Testis (tissue), 3 donors: ENCODE results near the gene VWA5B1. TPM values are rescaled to one million over a fixed set of nuclear protein-coding genes. Genes with fewer than 3 reads are reported as not detected.

Source experiments
- DNase-seq: peaks from one replicate; pipeline ENCODE4 v3.0.0-alpha.2; 2019
- H3K27ac ChIP-seq, 2 donors: fragments of 200-600 bp; sonication (generic); one replicate each; pipeline ENCODE4 v1.5.1; 2019
- H3K27me3 ChIP-seq: fragments of 200-600 bp; sonication (generic); one replicate; pipeline ENCODE4 v1.5.1; 2019
- H3K36me3 ChIP-seq: fragments of 200-600 bp; sonication (generic); one replicate; pipeline ENCODE4 v1.5.1; 2017; ENCODE audit warnings: low read depth; ENCODE audit errors: missing control alignments
- H3K4me1 ChIP-seq: fragments of 200-600 bp; sonication (generic); one replicate; pipeline ENCODE4 v1.5.1; 2019
- H3K4me3 ChIP-seq, 2 donors: fragments of 200-600 bp; sonication (generic); one replicate each; pipeline ENCODE4 v1.5.1; 2017 to 2019
- H3K9me3 ChIP-seq: fragments of 200-600 bp; sonication (generic); one replicate; pipeline ENCODE4 v1.5.1; 2017
- POLR2A ChIP-seq: fragments of 450-650 bp; IDR thresholded peaks from one replicate; pipeline ENCODE4 v1.6.1; 2017; ENCODE audit warnings: antibody characterized with exemption, mild to moderate bottlenecking, moderate library complexity
- WGBS, 2 donors: methylation state at CpG; one replicate each; pipeline ENCODE4 v1.1.5; 2018; 5-methylcytosine and 5-hydroxymethylcytosine counted together
- intact Hi-C: fragments of 100-400 bp; cut with DNase I; formaldehyde crosslinking; loops from one replicate; pipeline ENCODE4 v1.15.1; 2023; ENCODE audit warnings: low total_unique reads
- polyA plus RNA-seq: library from polyadenylated mRNA; stranded (reverse); fragments of 350-450 nt; fragmentation: Illumina TruSeq; extraction: RNeasy Lipid Tissue Mini Kit (QIAGEN cat#74804); gene quantifications from one replicate; pipeline ENCODE4 v1.2.3, GENCODE V29; 2014; ENCODE audit warnings: low read depth, low replicate concordance; ENCODE audit not compliant: insufficient read depth
- total RNA-seq, 2 donors: library from RNA; depleted of rRNA; stranded (reverse); fragments of >200 nt; gene quantifications; one replicate each; pipeline ENCODE4 v1.2.3, GENCODE V29; 2016
- TF ChIP-seq, protein P1 (sequence below), 3 experiments: fragments of 450-650 bp in 2 of 3; fragments of 200-600 bp in 1 of 3; sonication (generic) in 1 of 3; IDR thresholded peaks; one replicate each; pipeline ENCODE4 v1.5.1; 2016 to 2019; ENCODE audit warnings: antibody characterized with exemption in 3 of 3, mild to moderate bottlenecking in 2 of 3, moderate library complexity in 1 of 3

The VWA5B1 gene
- total and polyA plus RNA-seq, 3 donors from 2014 or later: 13.1 to 23.0 (median 16.2) TPM

DNA sequence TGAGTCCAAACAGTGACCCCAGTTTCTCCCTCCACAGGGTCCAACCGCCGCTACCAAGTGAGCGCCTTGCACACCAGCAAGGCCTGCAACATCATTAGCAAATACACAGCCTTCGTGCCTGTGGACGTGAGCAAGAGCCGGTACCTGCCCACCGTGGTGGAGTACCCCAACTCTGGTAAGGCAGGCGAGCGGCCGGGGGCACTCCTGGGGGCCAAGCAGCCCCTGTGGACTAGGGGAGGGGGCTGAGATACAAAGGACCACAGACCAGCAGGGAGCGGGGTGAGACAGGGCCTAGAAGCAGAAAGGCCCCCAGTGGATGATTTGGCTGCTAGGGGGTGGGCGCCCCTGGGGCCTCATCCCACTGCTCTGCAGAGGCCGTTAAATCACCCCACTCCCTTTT is 54.7 kb downstream of the VWA5B1 start:
- DNase-seq: no peak
- WGBS, 2 donors: 85 to 92% methylated on average over 13 of the region's 13 CpGs
- H3K9me3 ChIP-seq: no peaks in the 10 kb centered on the region
- no peaks in the 10 kb centered on the region for H3K4me1 ChIP-seq
- no peaks in the 10 kb centered on the region for H3K27me3 ChIP-seq
- no peak overlapping the region for H3K27ac ChIP-seq
- H3K36me3 ChIP-seq: no peaks in the 10 kb centered on the region
- no peak overlapping the region for H3K4me3 ChIP-seq
- TF ChIP-seq POLR2A: no peak
- TF ChIP-seq, protein P1, sequence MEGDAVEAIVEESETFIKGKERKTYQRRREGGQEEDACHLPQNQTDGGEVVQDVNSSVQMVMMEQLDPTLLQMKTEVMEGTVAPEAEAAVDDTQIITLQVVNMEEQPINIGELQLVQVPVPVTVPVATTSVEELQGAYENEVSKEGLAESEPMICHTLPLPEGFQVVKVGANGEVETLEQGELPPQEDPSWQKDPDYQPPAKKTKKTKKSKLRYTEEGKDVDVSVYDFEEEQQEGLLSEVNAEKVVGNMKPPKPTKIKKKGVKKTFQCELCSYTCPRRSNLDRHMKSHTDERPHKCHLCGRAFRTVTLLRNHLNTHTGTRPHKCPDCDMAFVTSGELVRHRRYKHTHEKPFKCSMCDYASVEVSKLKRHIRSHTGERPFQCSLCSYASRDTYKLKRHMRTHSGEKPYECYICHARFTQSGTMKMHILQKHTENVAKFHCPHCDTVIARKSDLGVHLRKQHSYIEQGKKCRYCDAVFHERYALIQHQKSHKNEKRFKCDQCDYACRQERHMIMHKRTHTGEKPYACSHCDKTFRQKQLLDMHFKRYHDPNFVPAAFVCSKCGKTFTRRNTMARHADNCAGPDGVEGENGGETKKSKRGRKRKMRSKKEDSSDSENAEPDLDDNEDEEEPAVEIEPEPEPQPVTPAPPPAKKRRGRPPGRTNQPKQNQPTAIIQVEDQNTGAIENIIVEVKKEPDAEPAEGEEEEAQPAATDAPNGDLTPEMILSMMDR (IDR thresholded peaks at IDR 0.05): no peak
- intact Hi-C loops: no loop called here

- Histone ChIP-seq H3K27me3 (no peaks in the 10 kb centered on the region), H3K4me1 (no peaks in the 10 kb centered on the region), H3K27ac (no peak overlapping the region), H3K36me3 (no peaks in the 10 kb centered on the region), H3K9me3 (no peaks in the 10 kb centered on the region), H3K4me3 (no peak overlapping the region)
- TF ChIP-seq, protein P1 (IDR thresholded peaks at IDR 0.05): no peak
- no peak for TF ChIP-seq POLR2A
- 75 to 82% methylated on average over 1 of the region's 1 CpG for WGBS, 2 donors
- no peak for DNase-seq
- intact Hi-C loops: no loop called here
These were observed 55.8 kb downstream of the VWA5B1 start for GRCh38 chr1:20346433-20346832.

GRCh38 chr1:20347699-20348098 is 57.0 kb downstream of the VWA5B1 start:
- Histone ChIP-seq H3K36me3 (no peaks in the 10 kb centered on the region), H3K4me3 (no peak overlapping the region), H3K27me3 (no peaks in the 10 kb centered on the region), H3K27ac (no peak overlapping the region), H3K4me1 (no peaks in the 10 kb centered on the region), H3K9me3 (no peaks in the 10 kb centered on the region)
- 58 to 60% methylated on average over 2 of the region's 2 CpGs for WGBS, 2 donors
- intact Hi-C loops: no loop called here
- DNase-seq: no peak
- no peak for TF ChIP-seq POLR2A

- TF ChIP-seq, protein P1 (IDR thresholded peaks at IDR 0.05): no peak
- no peak for TF ChIP-seq POLR2A
- DNase-seq: no peak
- 82% methylated on average over 8 to 13 of the region's 13 CpGs for WGBS, 2 donors
- intact Hi-C loops: no loop called here
- Histone ChIP-seq H3K27ac (no peak overlapping the region), H3K4me3 (no peak overlapping the region), H3K36me3 (no peaks in the 10 kb centered on the region), H3K9me3 (no peaks in the 10 kb centered on the region), H3K4me1 (no peaks in the 10 kb centered on the region), H3K27me3 (no peaks in the 10 kb centered on the region)
These were observed 57.7 kb downstream of the VWA5B1 start for GRCh38 chr1:20348326-20348915.

DNA sequence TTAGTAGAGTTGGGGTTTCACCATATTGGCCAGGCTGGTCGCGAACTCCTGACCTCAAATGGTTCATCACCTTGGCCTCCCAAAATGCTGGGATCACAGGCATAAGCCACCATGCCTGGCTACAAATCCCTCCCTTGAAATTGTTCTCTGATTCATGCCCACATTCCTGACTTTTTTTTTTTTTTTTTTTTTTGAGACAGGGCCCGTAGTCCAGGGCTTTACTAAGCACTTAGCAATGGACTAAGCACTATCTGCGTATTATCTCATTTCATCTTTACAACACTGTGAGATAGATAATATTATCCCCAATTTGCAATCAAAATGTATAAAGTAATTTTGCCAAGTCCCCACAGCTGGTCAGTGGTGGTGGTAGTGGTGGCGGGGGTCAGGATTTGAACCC is 58.9 kb downstream of the VWA5B1 start:
- intact Hi-C loops: no loop called here
- no peak overlapping the region for H3K4me3 ChIP-seq
- no peaks in the 10 kb centered on the region for H3K4me1 ChIP-seq
- DNase-seq: no peak
- TF ChIP-seq, protein P1 (IDR thresholded peaks at IDR 0.05): no peak
- TF ChIP-seq POLR2A: no peak
- WGBS, 2 donors: 90 to 93% methylated on average over 5 of the region's 5 CpGs
- no peak overlapping the region for H3K27ac ChIP-seq
- H3K27me3 ChIP-seq: no peaks in the 10 kb centered on the region
- no peaks in the 10 kb centered on the region for H3K9me3 ChIP-seq
- H3K36me3 ChIP-seq: no peaks in the 10 kb centered on the region
